ENCODE results near the gene HAO2.
A peak's percentile ranks its signal among the peaks of the same experiment; 100 is the strongest.

The HAO2 gene

GRCh38 chr1:119358636-119359035 lies 9.9 kb upstream of the HAO2 start:
- TF ChIP-seq CTCF (IDR thresholded peaks at IDR 0.05; ENCODE audit: insufficient read depth, low read depth, low read length, missing control alignments), result no peak
- DNase-seq (ENCODE audit: low read depth), result no peak
- no peak overlapping the region for H3K4me3 ChIP-seq (ENCODE audit: low read depth, low read length)

DNA sequence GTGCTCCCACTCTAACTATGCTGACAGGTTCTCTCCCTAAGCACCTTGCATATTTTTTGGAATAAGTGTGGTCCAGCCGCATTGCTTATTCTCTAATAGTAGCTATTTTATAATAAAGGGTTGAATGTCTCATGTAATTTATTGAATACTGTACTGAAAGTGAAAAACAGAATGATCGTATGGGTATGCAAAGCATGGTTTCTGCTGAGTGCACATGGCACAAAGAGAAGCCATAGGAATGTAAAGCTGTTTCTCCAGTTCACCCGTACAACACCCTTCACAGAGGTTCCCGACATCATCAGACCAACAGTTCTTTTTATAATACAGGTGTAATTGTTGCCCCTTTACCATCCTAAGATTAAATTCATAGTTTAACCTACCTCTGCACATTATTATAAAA lies 8.9 kb upstream of the HAO2 start:
- no peak overlapping the region for H3K4me3 ChIP-seq (ENCODE audit: low read depth, low read length)
- no peak for TF ChIP-seq CTCF (IDR thresholded peaks at IDR 0.05; ENCODE audit: insufficient read depth, low read depth, low read length, missing control alignments)
- DNase-seq (ENCODE audit: low read depth), result no peak

- no peak for DNase-seq (ENCODE audit: low read depth)
Measured at GRCh38 chr1:119361205-119361604, 7.4 kb upstream of the HAO2 start.

GRCh38 chr1:119361620-119362344 lies 6.8 kb upstream of the HAO2 start:
- no peak overlapping the region for H3K4me3 ChIP-seq (ENCODE audit: low read depth, low read length)
- TF ChIP-seq CTCF (IDR thresholded peaks at IDR 0.05; ENCODE audit: insufficient read depth, low read depth, low read length, missing control alignments), result no peak
- DNase-seq (ENCODE audit: low read depth), result peak; percentile 28

More at GRCh38 chr1:119361205-119361604, 7.4 kb upstream of the HAO2 start:
- no peak overlapping the region for H3K4me3 ChIP-seq (ENCODE audit: low read depth, low read length)
- no peak for TF ChIP-seq CTCF (IDR thresholded peaks at IDR 0.05; ENCODE audit: insufficient read depth, low read depth, low read length, missing control alignments)

DNA sequence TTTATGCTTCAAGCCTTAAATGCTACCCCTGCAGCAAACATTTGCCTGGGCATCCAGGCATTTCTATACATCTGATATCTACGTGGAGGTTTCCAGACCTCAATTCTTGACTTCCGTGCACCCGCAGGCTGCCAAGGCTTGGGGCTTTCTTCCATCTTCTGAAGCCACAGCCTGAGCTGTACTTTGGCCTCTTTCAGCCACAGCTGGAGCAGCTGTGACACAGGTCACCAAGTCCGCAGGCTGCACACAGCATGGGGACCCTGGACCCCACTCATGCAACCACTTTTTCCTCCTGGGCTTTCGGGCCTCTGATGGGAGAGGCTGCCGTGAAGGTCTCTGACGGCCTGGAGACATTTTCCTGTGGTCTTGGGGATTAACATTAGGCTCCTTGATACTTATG lies 5.4 kb upstream of the HAO2 start:
- no peak overlapping the region for H3K4me3 ChIP-seq (ENCODE audit: low read depth, low read length)
- no peak for TF ChIP-seq CTCF (IDR thresholded peaks at IDR 0.05; ENCODE audit: insufficient read depth, low read depth, low read length, missing control alignments)
- DNase-seq (ENCODE audit: low read depth), result no peak

DNA sequence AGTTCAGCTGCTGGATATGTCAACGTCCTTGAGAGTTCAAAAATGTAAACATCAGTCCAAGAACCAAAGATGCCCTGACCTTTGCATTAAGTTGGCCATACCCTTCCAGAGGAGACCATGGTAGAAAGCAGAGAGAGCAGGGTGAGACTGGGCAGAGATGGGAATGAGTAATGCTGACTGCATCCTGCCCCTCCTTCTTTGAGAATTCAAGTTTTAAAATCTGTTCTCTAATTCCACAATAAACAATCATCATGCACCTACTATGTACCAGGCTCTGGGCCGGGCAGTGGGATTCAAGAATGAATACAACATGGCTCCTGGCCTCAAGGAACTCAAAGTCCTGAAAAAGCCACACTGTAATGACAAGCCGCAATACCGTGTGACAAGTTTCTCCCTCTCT lies 3.9 kb upstream of the HAO2 start:
- no peak for DNase-seq (ENCODE audit: low read depth)
- no peak overlapping the region for H3K4me3 ChIP-seq (ENCODE audit: low read depth, low read length)
- no peak for TF ChIP-seq CTCF (IDR thresholded peaks at IDR 0.05; ENCODE audit: insufficient read depth, low read depth, low read length, missing control alignments)

- DNase-seq (ENCODE audit: low read depth), result no peak
- no peak overlapping the region for H3K4me3 ChIP-seq (ENCODE audit: low read depth, low read length)
- no peak for TF ChIP-seq CTCF (IDR thresholded peaks at IDR 0.05; ENCODE audit: insufficient read depth, low read depth, low read length, missing control alignments)
Measured at GRCh38 chr1:119366424-119366823, 2.2 kb upstream of the HAO2 start.
